ENCODE results near the gene NDUFAB1.

Gene NDUFAB1

DNA sequence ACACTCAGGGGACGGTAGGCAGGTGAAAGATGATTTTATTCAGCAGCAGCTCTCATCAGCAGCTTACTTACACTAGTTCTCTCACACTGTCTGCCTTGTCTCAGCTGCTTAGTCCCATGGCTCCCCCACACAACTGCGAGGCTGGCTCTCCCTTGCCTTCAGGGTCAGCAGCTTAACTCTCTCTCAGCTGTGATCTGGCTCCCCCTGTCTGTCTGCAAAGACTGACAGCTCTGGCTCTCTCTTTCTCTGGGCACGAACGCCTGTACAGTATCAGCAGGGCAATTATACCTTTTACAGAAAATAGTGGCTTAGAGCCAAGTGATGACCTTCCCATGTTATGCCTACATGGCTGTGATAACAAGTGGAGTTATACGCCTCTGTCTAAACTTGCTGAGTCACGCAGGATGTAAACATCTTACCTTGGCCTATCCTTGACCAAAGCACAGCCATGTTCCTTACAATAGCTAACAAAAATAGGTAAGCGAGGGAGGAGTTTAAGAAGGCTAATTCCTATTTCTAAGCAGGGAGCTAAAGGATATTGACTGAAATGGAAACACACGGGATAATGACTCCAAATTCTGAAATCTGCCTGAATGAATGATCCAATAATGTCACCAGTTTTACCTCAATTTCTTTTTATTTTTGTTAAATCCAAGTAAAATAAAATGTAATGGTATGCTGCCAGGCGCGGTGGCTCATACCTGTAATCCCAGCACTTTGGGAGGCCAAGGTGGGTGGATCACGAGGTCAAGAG is 1.1 kb upstream of the NDUFAB1 start:
- Histone ChIP-seq H2BK15ac (ENCODE audit: low read depth, poor library complexity, severe bottlenecking) (no peak overlapping the region), H3K4me3 (ENCODE audit: insufficient read depth in 1 of 2, low read depth in 1 of 2, low read length in 2 of 2) (no peak overlapping the region), H3K36me3 (ENCODE audit: control insufficient read depth in 1 of 2, insufficient read depth in 2 of 2, low read depth in 1 of 2, low read length in 2 of 2) (peaks cover 11 to 26% of the 10 kb centered on the region in 2 experiments), H3K9ac (ENCODE audit: low read length) (no peak overlapping the region), H2BK5ac (ENCODE audit: low read depth, low read length, poor library complexity, severe bottlenecking) (no peak overlapping the region), H3K18ac (ENCODE audit: low read depth in 1 of 2, low read length in 2 of 2) (no peak overlapping the region), H3K23ac (ENCODE audit: low read length in 2 of 2) (no peak overlapping the region), H2AK5ac (ENCODE audit: low read length, severe bottlenecking) (peak overlapping the region; percentile 3), H2BK120ac (ENCODE audit: low read depth, low read length) (no peak overlapping the region), H3K14ac (ENCODE audit: low read length in 2 of 2) (no peak overlapping the region), H3K27ac (ENCODE audit: low read length, poor library complexity, severe bottlenecking) (no peak overlapping the region), H3K4ac (ENCODE audit: low read depth in 1 of 2, low read length in 2 of 2) (no peak overlapping the region), H4K8ac (ENCODE audit: low read length) (peak overlapping the region; percentile 80), H3K79me1 (replicated peaks; ENCODE audit: low read length, poor library complexity, severe bottlenecking) (no peaks in the 10 kb centered on the region), H3K9me3 (ENCODE audit: control insufficient read depth, low read length) (no peaks in the 10 kb centered on the region), H2AFZ (ENCODE audit: low read depth, low read length) (no peak overlapping the region), H3K27me3 (ENCODE audit: control insufficient read depth in 1 of 2, insufficient read depth in 1 of 2, low read length in 2 of 2) (no peaks in the 10 kb centered on the region), H3K4me2 (ENCODE audit: low read length, poor library complexity, severe bottlenecking) (no peak overlapping the region), H2BK12ac (ENCODE audit: low read length in 2 of 2) (no peak overlapping the region), H4K91ac (ENCODE audit: low read length) (no peak overlapping the region), H3K4me1 (ENCODE audit: control insufficient read depth, insufficient read depth, low read depth, low read length) (peaks cover 7% of the 10 kb centered on the region)
- DNase-seq = no peak
- 82% methylated on average over 10 of the region's 11 CpGs for WGBS

- Histone ChIP-seq H3K4me3 (ENCODE audit: insufficient read depth in 1 of 2, low read depth in 1 of 2, low read length in 2 of 2) (peak overlapping the region; percentile 93 to 100), H3K4me2 (ENCODE audit: low read length, poor library complexity, severe bottlenecking) (peak overlapping the region; percentile 94), H3K9ac (ENCODE audit: low read length) (peak overlapping the region; percentile 98), H3K36me3 (ENCODE audit: control insufficient read depth in 1 of 2, insufficient read depth in 2 of 2, low read depth in 1 of 2, low read length in 2 of 2) (peaks cover 22 to 31% of the 10 kb centered on the region in 2 experiments), H3K4me1 (ENCODE audit: control insufficient read depth, insufficient read depth, low read depth, low read length) (peaks cover 7% of the 10 kb centered on the region), H3K14ac (ENCODE audit: low read length in 2 of 2) (peak overlapping the region in 1 of 2 experiments; percentile 47), H2AFZ (ENCODE audit: low read depth, low read length) (no peak overlapping the region), H3K27me3 (ENCODE audit: control insufficient read depth in 1 of 2, insufficient read depth in 1 of 2, low read length in 2 of 2) (no peaks in the 10 kb centered on the region), H3K9me3 (ENCODE audit: control insufficient read depth, low read length) (no peaks in the 10 kb centered on the region), H4K91ac (ENCODE audit: low read length) (peak overlapping the region; percentile 75), H2BK5ac (ENCODE audit: low read depth, low read length, poor library complexity, severe bottlenecking) (no peak overlapping the region), H3K79me1 (replicated peaks; ENCODE audit: low read length, poor library complexity, severe bottlenecking) (peaks cover 3% of the 10 kb centered on the region), H3K18ac (ENCODE audit: low read depth in 1 of 2, low read length in 2 of 2) (peak overlapping the region; percentile 58 to 99), H3K27ac (ENCODE audit: low read length, poor library complexity, severe bottlenecking) (no peak overlapping the region), H2BK12ac (ENCODE audit: low read length in 2 of 2) (no peak overlapping the region), H2BK15ac (ENCODE audit: low read depth, poor library complexity, severe bottlenecking) (no peak overlapping the region), H2AK5ac (ENCODE audit: low read length, severe bottlenecking) (no peak overlapping the region), H3K23ac (ENCODE audit: low read length in 2 of 2) (no peak overlapping the region), H4K8ac (ENCODE audit: low read length) (peak overlapping the region; percentile 99), H3K4ac (ENCODE audit: low read depth in 1 of 2, low read length in 2 of 2) (peak overlapping the region; percentile 81 to 87), H2BK120ac (ENCODE audit: low read depth, low read length) (peak overlapping the region; percentile 85)
- peak; percentile 29 for DNase-seq
- 25% methylated on average over 34 of the region's 34 CpGs for WGBS
These were observed 718 bp downstream of the NDUFAB1 start for GRCh38 chr16:23595246-23595950.

- H2BK15ac ChIP-seq (ENCODE audit: low read depth, poor library complexity, severe bottlenecking) = no peak overlapping the region
- H3K14ac ChIP-seq (ENCODE audit: low read length in 2 of 2) = no peak overlapping the region
- H2AK5ac ChIP-seq (ENCODE audit: low read length, severe bottlenecking) = no peak overlapping the region
- no peak overlapping the region for H3K18ac ChIP-seq (ENCODE audit: low read depth in 1 of 2, low read length in 2 of 2)
- no peak overlapping the region for H3K4ac ChIP-seq (ENCODE audit: low read depth in 1 of 2, low read length in 2 of 2)
- H3K79me1 ChIP-seq (replicated peaks; ENCODE audit: low read length, poor library complexity, severe bottlenecking) = peaks cover 7% of the 10 kb centered on the region
- no peak overlapping the region for H3K27ac ChIP-seq (ENCODE audit: low read length, poor library complexity, severe bottlenecking)
- peaks cover 31 to 43% of the 10 kb centered on the region in 2 experiments for H3K36me3 ChIP-seq (ENCODE audit: control insufficient read depth in 1 of 2, insufficient read depth in 2 of 2, low read depth in 1 of 2, low read length in 2 of 2)
- no peak overlapping the region for H2BK120ac ChIP-seq (ENCODE audit: low read depth, low read length)
- no peak overlapping the region for H3K23ac ChIP-seq (ENCODE audit: low read length in 2 of 2)
- H3K9ac ChIP-seq (ENCODE audit: low read length) = no peak overlapping the region
- no peak overlapping the region for H2BK12ac ChIP-seq (ENCODE audit: low read length in 2 of 2)
- H3K4me3 ChIP-seq (ENCODE audit: insufficient read depth in 1 of 2, low read depth in 1 of 2, low read length in 2 of 2) = no peak overlapping the region
- no peak for DNase-seq
- no peak overlapping the region for H2BK5ac ChIP-seq (ENCODE audit: low read depth, low read length, poor library complexity, severe bottlenecking)
- 99% methylated on average over 12 of the region's 12 CpGs for WGBS
- H2AFZ ChIP-seq (ENCODE audit: low read depth, low read length) = no peak overlapping the region
- H3K4me1 ChIP-seq (ENCODE audit: control insufficient read depth, insufficient read depth, low read depth, low read length) = peaks cover 7% of the 10 kb centered on the region
- no peak overlapping the region for H4K91ac ChIP-seq (ENCODE audit: low read length)
- H3K9me3 ChIP-seq (ENCODE audit: control insufficient read depth, low read length) = no peaks in the 10 kb centered on the region
- H3K27me3 ChIP-seq (ENCODE audit: control insufficient read depth in 1 of 2, insufficient read depth in 1 of 2, low read length in 2 of 2) = no peaks in the 10 kb centered on the region
- H3K4me2 ChIP-seq (ENCODE audit: low read length, poor library complexity, severe bottlenecking) = no peak overlapping the region
- peak overlapping the region; percentile 9 for H4K8ac ChIP-seq (ENCODE audit: low read length)
These were observed 1.9 kb downstream of the NDUFAB1 start for GRCh38 chr16:23594186-23594585.

DNA sequence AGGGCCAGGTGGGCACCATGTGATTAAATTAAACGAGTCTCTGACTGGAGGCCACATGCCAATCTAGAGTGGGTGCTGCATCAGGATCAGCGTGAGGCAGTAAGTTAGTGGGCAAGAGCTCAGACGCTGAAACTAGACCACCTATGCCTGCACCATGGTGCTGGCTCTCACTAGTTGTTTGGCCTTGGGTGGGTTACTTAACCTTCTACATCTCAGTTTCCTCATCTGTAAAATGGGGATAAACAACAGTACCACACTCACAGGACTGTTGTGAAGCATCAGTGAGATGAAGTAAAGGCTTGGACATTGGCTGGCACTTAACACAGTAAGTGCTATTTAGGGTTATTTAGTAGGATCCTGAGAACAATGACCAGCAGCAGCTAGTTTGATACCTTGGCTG is 5.9 kb downstream of the NDUFAB1 start:
- Histone ChIP-seq H3K18ac (ENCODE audit: low read depth in 1 of 2, low read length in 2 of 2) (no peak overlapping the region), H2AFZ (ENCODE audit: low read depth, low read length) (no peak overlapping the region), H2AK5ac (ENCODE audit: low read length, severe bottlenecking) (no peak overlapping the region), H2BK5ac (ENCODE audit: low read depth, low read length, poor library complexity, severe bottlenecking) (no peak overlapping the region), H3K4me2 (ENCODE audit: low read length, poor library complexity, severe bottlenecking) (no peak overlapping the region), H3K14ac (ENCODE audit: low read length in 2 of 2) (no peak overlapping the region), H3K27ac (ENCODE audit: low read length, poor library complexity, severe bottlenecking) (no peak overlapping the region), H3K9me3 (ENCODE audit: control insufficient read depth, low read length) (no peaks in the 10 kb centered on the region), H4K91ac (ENCODE audit: low read length) (no peak overlapping the region), H2BK12ac (ENCODE audit: low read length in 2 of 2) (no peak overlapping the region), H3K23ac (ENCODE audit: low read length in 2 of 2) (no peak overlapping the region), H3K36me3 (ENCODE audit: control insufficient read depth in 1 of 2, insufficient read depth in 2 of 2, low read depth in 1 of 2, low read length in 2 of 2) (peaks cover 58 to 75% of the 10 kb centered on the region in 2 experiments), H3K79me1 (replicated peaks; ENCODE audit: low read length, poor library complexity, severe bottlenecking) (peaks cover 17% of the 10 kb centered on the region), H2BK15ac (ENCODE audit: low read depth, poor library complexity, severe bottlenecking) (no peak overlapping the region), H4K8ac (ENCODE audit: low read length) (no peak overlapping the region), H3K27me3 (ENCODE audit: control insufficient read depth in 1 of 2, insufficient read depth in 1 of 2, low read length in 2 of 2) (no peaks in the 10 kb centered on the region), H3K4me1 (ENCODE audit: control insufficient read depth, insufficient read depth, low read depth, low read length) (peaks cover 7% of the 10 kb centered on the region), H3K9ac (ENCODE audit: low read length) (no peak overlapping the region), H3K4me3 (ENCODE audit: insufficient read depth in 1 of 2, low read depth in 1 of 2, low read length in 2 of 2) (no peak overlapping the region), H3K4ac (ENCODE audit: low read depth in 1 of 2, low read length in 2 of 2) (no peak overlapping the region), H2BK120ac (ENCODE audit: low read depth, low read length) (no peak overlapping the region)
- DNase-seq = no peak
- WGBS = 100% methylated on average over 3 of the region's 3 CpGs

Measured in mesenchymal stem cell (in vitro differentiated cells and primary cell).